ENCODE results near the gene GULP1. TPM values are rescaled to one million over a fixed set of nuclear protein-coding genes. Genes with fewer than 3 reads are reported as not detected.

The GULP1 gene
- polyA plus RNA-seq, 1 donor (not counting 4 experiments of a cell fraction or from before 2014, with no cell fraction given) = 11.7 TPM

- Histone ChIP-seq H2AFZ (ENCODE audit: control insufficient read depth, low read length) (no peak overlapping the region), H3K79me2 (ENCODE audit: control insufficient read depth, insufficient read depth, low read length) (no peaks in the 10 kb centered on the region), H3K9me1 (ENCODE audit: control insufficient read depth, extremely low read depth, insufficient read depth, low read length) (no peaks in the 10 kb centered on the region), H4K20me1 (ENCODE audit: control insufficient read depth, extremely low read depth, insufficient read depth, low read length) (no peaks in the 10 kb centered on the region), H3K4me3 (ENCODE audit: control insufficient read depth in 2 of 3, extremely low read depth in 1 of 3, insufficient read depth in 2 of 3, low read depth in 1 of 3, low read length in 3 of 3) (no peak overlapping the region), H3K9me3 (ENCODE audit: control insufficient read depth, low read depth, low read length) (no peaks in the 10 kb centered on the region), H3K27me3 (ENCODE audit: control insufficient read depth, extremely low read depth, insufficient read depth, low read length) (no peaks in the 10 kb centered on the region), H3K4me1 (ENCODE audit: control insufficient read depth, extremely low read depth, insufficient read depth, low read length) (no peaks in the 10 kb centered on the region), H3K27ac (ENCODE audit: control insufficient read depth, insufficient read depth, low read length) (no peak overlapping the region), H3K4me2 (ENCODE audit: control insufficient read depth, extremely low read depth, insufficient read depth, low read depth, low read length) (no peak overlapping the region), H3K36me3 (ENCODE audit: control insufficient read depth in 2 of 2, extremely low read depth in 1 of 2, insufficient read depth in 2 of 2, low read length in 2 of 2) (no peaks in the 10 kb centered on the region), H3K9ac (ENCODE audit: control insufficient read depth, extremely low read depth, insufficient read depth, low read length) (no peak overlapping the region)
- DNase-seq (ENCODE audit: low read depth, low spot score) (no peak), FAIRE-seq (no peak)
- TF ChIP-seq EZH2 (IDR thresholded peaks at IDR 0.05; ENCODE audit: low read length) (no peak), CTCF (optimal IDR thresholded peaks at IDR 0.05 in 1 of 3, IDR thresholded peaks at IDR 0.05 in 1 of 3, conservative IDR thresholded peaks at IDR 0.05 in 1 of 3; ENCODE audit: extremely low read depth in 1 of 3, insufficient read depth in 2 of 3, low read length in 3 of 3) (no peak)
- dilution Hi-C loops (cut with MboI; ENCODE audit: extremely low pct_ligation_motif_present, low sequenced_read_pairs) = no loop called here
Observed at GRCh38 chr2:188367164-188367563, 75.5 kb downstream of the GULP1 start.

- FAIRE-seq (peak; percentile 92), DNase-seq (ENCODE audit: low read depth, low spot score) (no peak)
- Histone ChIP-seq H3K79me2 (ENCODE audit: control insufficient read depth, insufficient read depth, low read length) (no peaks in the 10 kb centered on the region), H3K4me1 (ENCODE audit: control insufficient read depth, extremely low read depth, insufficient read depth, low read length) (no peaks in the 10 kb centered on the region), H3K27me3 (ENCODE audit: control insufficient read depth, extremely low read depth, insufficient read depth, low read length) (no peaks in the 10 kb centered on the region), H2AFZ (ENCODE audit: control insufficient read depth, low read length) (no peak overlapping the region), H3K36me3 (ENCODE audit: control insufficient read depth in 2 of 2, extremely low read depth in 1 of 2, insufficient read depth in 2 of 2, low read length in 2 of 2) (no peaks in the 10 kb centered on the region), H3K27ac (ENCODE audit: control insufficient read depth, insufficient read depth, low read length) (no peak overlapping the region), H3K4me3 (ENCODE audit: control insufficient read depth in 2 of 3, extremely low read depth in 1 of 3, insufficient read depth in 2 of 3, low read depth in 1 of 3, low read length in 3 of 3) (no peak overlapping the region), H3K4me2 (ENCODE audit: control insufficient read depth, extremely low read depth, insufficient read depth, low read depth, low read length) (no peak overlapping the region), H3K9me3 (ENCODE audit: control insufficient read depth, low read depth, low read length) (no peaks in the 10 kb centered on the region), H3K9ac (ENCODE audit: control insufficient read depth, extremely low read depth, insufficient read depth, low read length) (no peak overlapping the region), H4K20me1 (ENCODE audit: control insufficient read depth, extremely low read depth, insufficient read depth, low read length) (no peaks in the 10 kb centered on the region), H3K9me1 (ENCODE audit: control insufficient read depth, extremely low read depth, insufficient read depth, low read length) (no peaks in the 10 kb centered on the region)
- TF ChIP-seq EZH2 (IDR thresholded peaks at IDR 0.05; ENCODE audit: low read length) = no peak
- TF ChIP-seq CTCF (optimal IDR thresholded peaks at IDR 0.05 in 1 of 3, IDR thresholded peaks at IDR 0.05 in 1 of 3, conservative IDR thresholded peaks at IDR 0.05 in 1 of 3; ENCODE audit: extremely low read depth in 1 of 3, insufficient read depth in 2 of 3, low read length in 3 of 3) = peak; percentile 67 to 88 (median 78)
- dilution Hi-C loops (cut with MboI; ENCODE audit: extremely low pct_ligation_motif_present, low sequenced_read_pairs) = no loop called here
Observed at GRCh38 chr2:188369365-188369764, 77.7 kb downstream of the GULP1 start.
